Measurements from ENCODE around the gene CABLES2.
A peak's percentile ranks its signal among the peaks of the same experiment; 100 is the strongest.

The CABLES2 gene, protein sequence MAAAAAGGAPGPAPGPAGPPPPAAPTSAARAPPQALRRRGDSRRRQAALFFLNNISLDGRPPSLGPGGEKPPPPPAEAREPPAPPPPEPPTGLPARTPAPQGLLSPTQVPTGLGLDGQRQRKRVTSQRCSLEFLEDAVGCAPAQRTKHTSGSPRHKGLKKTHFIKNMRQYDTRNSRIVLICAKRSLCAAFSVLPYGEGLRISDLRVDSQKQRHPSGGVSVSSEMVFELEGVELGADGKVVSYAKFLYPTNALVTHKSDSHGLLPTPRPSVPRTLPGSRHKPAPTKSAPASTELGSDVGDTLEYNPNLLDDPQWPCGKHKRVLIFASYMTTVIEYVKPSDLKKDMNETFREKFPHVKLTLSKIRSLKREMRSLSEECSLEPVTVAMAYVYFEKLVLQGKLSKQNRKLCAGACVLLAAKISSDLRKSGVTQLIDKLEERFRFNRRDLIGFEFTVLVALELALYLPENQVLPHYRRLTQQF

DNA sequence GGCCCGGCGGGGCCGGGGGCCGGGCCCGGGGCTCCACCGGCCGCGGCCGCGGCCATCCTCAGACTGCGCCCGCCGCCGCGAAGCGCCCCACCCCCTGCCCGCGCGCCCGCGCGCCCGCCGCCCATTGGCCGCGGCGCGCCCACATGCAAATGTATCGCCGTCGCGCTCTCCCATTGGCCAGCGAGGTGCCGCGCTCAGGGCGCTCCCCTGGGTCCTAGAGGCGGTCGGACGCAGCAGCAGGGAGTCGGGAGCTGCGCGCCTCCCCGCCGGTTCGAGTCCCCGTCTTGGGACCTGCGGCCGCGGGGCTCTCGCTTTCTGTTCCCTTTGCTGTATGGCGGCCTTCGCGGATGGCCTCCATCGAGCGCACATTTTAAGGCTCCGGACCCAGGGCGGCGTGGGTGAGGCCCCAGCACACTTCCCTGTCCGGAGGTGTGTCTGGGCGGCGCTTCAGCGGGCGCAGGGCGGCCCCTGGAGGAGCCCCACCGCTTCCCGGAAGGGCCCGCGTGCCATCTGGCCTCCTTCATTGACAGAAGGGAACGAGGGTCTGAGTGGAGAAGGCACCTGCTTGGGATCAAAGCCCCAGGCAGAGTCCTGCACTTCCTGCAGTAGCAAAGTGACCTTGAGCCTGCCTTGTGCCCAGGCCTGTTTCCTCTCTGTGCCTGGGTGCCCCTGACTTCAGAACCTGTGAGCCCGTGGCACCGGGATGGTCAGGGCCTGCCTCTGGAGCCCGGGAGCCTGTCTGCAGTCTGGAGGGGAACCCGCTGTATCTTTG lies at the start of gene CABLES2:
CABLES2 (minus strand) TSS at position 65 of the 772 bp plus-strand sequence; CDS start at position 56, 9 bp downstream.
- peak; percentile 96 for DNase-seq (ENCODE audit: low spot score)

DNA sequence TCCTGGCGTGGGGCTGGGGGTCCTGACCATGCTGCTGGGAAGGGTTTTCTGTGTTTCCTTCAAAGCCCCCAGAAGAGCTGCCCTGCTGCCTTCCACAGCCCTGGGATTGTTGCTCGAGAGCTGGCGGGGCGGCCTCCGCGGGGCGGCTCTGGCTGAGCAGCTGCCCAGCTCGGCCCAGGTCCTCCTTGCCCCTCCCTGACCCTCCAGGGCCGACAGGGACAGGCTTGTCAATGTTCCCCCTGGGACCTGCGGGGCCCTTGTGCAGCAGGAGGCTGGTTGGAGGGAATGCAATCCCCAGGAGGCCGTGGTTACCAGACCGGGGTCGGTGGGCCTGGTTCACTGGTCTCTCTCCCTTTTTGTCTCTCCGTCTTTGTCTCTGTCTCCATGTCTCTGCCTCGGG lies 48.8 kb upstream of the CABLES2 start:
- no peak for DNase-seq (ENCODE audit: low spot score)

DNA sequence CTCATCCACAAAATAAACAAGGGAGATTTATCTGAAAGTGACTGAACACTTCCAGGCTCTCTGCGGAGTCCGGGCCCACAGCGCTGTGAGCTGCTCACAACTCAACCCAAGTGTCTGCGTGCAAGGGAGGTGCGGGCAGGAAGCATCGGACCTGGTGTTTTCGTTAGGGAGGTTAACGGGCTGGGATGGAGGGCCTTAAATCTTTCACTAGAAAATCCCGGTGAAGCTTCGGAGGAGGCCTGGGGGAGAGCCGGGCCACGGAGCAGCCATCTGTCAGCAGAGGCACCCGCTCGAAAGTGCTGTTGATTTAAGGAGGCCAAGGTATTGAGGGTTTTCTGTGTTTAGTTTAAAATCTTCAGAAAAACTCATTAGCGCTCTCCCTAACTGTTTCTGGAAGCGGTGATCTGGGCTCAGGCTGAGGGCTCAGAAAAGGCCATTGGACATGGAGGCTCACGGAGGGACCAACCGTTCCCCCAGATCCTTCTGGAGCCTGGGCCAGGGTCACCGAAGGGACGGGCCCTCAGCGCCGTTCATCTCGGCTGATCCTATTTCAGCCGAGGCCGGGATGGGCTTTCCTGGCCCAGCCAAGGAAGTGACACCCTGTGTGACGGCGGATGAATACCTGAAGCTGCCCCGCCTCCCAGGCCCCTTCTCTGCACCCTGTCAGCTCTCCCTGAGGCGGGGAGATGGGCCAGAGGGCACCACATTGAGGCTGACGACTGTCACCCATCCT lies 48.0 kb upstream of the CABLES2 start:
- no peak for DNase-seq (ENCODE audit: low spot score)

DNA sequence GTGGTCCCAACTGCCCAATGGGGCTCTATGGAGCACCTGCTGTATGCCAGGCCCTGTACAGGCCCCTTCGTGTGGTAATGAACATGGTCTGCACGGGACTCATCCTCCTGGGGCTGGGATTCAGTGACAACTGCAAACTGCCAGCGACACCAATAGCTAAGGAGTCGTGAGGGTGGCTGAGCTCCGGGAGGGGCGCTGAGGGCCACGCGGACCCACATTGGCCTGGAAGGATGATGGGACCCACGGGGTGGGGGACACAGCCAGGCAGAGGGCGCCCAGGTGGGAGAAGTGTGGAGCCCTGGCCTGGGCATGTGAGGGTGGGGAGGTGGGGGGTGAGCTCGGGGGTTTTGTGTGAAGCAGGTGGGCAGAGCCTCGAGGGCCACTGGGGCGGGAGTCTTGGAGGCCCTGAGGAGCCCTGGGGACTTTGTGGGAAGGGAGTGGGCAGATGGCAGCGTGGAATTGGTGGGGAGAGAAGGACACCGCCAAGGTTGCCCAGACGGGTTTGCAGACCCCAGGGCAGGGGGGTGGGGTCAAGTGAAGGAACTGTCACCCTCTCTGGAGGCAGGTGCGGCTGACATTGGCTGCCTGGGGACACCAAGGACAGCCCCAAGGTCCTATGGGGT lies 46.2 kb upstream of the CABLES2 start:
- DNase-seq (ENCODE audit: low spot score) = no peak

DNA sequence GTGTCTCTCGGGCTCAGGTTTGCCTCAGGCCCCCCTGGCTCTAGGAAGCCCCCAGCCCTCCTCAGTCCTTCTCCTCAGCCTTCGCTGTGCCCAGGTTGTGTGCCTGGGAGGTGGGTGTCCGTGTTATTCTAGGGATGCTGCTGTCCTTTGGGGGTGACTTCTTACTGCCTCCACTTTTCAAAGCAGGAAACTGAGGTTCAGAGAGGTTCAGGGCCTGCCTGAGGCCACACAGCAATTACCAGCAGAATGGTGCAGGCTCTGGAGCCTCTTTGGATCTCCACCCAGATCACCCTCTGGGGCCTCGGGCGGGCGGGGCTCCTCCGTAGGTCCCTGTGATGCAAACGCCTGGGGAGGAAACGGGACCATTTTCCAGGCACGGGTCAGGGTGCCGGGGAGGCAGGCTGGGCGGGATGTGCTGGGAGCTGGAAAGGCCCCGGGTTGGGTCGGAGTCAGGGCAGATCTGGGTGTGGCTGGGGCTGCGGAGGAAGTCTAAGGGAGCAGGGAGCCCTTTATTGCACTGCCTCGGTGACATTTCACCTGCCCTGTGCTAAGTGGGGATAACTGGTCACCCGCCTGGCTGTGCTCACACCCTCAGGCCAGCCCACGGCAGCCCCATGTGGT lies 45.5 kb upstream of the CABLES2 start:
- no peak for DNase-seq (ENCODE audit: low spot score)

DNA sequence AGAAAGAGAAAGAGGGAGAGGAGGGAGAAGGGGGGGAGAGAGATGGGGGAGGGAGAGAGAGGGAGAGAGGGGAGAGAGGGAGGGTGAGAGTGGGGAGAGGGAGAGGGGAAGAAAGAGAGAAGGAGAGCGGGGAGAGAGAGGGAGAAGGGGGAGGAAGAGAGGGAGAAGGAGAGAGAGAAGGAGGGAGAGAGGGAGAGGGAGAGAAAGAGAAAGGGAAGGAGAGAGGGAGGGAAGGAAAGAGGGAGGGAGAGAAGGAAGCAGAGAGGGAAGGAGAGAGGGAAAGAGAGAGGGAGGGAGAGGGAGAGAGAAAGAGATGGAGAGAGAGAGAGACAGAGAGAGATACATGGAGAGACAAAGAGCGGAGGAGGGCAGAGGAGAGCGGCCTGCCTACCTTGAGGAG lies 44.9 kb upstream of the CABLES2 start:
- DNase-seq (ENCODE audit: low spot score) = no peak

DNA sequence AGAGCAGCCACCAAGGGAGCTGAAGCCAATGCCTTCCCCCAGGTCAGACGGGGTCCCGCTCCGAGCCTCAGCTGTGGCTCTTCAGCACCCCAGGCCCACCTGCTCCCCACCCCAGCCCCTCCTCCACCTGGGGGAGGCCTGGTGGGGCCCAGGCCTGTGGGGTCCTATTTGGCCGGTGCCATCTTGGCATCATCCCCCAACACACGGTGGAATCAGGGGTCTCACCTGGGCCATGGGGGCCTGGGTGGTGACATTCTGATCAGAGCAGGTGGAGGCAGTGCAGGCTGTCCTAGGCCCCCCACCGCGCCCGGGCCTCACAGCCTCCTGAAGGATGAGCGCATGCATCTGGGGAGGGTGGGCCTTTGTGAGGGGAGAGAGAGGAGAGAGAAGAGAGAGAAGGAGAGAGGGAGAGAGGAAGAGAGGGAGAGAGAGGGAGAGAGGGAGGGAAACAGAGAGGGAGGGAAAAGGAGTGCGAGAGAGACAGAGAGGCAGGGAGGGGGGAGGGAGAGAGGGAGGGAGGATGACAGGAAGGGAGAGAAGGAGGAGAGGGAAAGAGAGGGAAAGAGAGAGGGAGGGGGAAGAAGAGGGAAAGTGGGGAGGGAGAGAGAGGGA lies 44.2 kb upstream of the CABLES2 start:
- DNase-seq (ENCODE audit: low spot score) = no peak

DNA sequence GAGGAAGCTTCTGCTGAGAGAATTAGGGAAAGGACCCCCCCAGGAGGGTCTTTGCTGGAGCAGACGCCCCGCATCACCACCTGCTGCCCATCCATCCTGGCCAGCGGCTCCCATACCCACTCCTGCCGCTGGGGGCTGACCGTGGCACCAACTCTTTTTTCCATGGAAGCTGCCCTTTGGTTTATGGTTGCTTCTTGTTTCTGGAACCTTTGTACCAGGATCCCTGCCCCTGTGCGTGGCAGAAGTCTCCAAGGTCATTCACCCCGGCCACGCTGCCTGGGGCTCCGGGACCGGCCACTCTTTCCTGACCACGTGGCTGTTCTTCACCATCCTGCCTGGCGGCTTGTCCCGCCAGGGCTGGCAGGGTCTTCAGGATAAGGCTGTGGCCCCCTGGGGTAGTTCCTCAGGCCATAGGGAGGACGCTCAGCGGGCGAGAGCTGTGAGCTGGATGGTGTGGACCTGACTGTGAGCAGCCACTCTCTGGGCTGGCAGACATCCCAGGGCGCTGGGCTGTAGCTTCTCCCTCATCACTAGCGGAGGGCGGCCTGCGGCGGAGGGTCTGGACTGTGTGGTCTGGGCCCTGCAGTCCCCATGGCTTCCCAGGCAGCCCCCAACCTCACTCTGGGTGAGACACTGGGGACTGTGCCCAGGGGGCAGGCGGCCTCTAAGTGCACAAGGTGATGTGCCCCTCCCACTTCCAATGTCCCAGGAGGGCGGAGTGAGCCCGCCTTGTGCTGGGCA lies 43.0 kb upstream of the CABLES2 start:
- no peak for DNase-seq (ENCODE audit: low spot score)

DNA sequence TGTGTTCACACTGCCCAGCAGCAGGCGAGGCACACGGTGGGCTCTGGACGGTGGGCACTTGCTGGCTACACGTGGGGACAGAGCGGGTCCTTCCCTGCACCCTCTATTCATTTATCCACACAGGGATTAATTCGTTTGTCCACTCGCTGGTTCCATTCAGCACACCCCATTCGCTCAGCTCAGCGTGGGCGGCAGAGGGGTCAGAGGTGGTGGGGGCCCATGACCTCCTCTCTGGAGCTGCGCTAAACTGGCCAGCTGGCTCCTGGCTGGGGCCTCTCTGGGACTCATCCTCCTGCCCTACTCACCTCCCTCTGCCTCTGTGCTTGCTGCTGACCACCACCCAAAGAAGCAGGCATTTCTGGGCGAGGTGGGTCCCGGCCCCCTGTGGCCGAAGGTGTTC lies 41.7 kb upstream of the CABLES2 start:
- no peak for DNase-seq (ENCODE audit: low spot score)

DNA sequence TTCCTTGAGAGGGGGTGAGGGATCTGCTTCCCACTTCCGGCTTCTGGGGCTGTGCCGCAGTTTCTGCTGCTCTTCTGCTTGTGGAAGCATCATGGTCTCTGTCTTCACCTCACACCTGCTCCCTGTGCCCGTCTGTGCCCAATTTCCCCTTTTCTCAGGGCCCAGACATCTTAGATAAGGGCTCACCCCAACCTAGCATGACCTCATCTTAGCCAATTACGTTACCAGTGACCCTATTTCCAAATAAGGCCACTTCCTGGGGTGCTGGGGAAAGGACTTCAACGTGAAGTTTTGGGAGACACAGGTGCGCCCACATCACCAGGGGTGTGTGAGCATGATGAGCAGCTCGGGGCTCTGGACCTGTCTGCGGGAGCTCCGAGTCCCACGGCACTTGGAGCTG lies 41.0 kb upstream of the CABLES2 start:
- DNase-seq (ENCODE audit: low spot score) = no peak

DNA sequence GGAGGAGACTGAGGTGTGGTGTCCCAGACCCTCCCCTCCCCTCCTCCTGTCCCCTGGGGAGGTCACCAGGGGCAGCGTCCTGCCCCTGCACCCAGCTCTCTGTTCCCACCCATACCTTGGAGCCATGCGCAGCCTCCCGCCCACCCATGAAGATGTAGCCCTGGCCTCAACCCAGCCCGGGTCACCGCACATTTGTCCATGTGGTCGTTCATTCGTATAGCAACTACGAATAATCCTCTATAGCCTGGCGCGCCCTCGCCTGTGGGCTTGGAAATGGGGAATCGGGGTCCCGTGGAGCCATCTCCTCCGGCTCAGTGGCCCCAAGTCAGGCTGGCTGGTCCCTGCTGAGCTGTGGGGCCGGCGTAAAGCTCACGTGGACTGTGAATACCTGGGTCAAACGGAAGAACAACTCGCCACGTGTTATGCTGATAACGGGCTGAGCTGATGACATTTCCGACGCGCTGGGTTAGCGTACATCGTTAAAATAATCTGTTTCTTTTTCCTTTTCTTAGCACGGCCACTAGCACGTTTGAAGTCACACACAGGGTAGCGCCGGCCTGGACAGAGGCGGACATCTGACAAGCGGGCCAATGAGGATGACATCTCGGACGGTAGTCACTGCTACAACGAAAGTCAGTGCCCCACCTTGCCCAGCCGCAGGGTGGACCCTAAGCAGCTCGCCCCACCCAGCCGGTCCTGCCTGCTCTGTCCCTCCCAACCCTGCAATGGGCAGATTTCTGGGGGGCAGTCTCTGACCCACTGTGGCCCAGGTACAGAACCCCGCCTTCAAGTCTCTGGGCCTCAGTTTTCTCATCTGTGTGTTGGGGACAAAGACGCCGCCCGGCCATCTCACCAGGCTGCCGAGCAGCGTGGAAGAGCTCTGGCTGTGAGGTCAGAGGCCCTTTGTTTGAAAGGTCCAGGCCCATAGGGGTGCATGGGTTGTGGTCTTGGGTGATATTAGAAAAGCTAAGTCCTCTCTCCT lies 40.1 kb upstream of the CABLES2 start:
- DNase-seq (ENCODE audit: low spot score) = no peak

DNA sequence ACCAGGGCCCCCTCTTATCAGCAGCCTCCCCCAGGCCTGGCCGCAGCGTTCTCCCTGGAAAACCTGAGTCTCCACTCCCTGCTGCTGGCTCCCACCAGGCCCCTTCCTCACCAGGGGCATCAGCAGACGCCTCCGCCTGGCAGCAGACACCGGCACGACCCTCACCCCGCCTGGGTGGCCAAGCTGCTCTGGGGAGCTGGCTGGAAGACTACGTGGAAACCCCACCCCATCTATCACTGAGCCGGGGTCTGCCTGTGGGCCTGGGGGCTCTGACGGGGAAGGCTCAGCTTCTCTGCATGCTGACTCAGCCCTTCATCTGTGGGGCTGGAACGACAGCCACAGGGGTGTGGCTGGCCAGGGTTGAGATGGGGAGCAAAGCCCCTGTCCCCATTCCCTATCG lies 39.4 kb upstream of the CABLES2 start:
- no peak for DNase-seq (ENCODE audit: low spot score)

DNA sequence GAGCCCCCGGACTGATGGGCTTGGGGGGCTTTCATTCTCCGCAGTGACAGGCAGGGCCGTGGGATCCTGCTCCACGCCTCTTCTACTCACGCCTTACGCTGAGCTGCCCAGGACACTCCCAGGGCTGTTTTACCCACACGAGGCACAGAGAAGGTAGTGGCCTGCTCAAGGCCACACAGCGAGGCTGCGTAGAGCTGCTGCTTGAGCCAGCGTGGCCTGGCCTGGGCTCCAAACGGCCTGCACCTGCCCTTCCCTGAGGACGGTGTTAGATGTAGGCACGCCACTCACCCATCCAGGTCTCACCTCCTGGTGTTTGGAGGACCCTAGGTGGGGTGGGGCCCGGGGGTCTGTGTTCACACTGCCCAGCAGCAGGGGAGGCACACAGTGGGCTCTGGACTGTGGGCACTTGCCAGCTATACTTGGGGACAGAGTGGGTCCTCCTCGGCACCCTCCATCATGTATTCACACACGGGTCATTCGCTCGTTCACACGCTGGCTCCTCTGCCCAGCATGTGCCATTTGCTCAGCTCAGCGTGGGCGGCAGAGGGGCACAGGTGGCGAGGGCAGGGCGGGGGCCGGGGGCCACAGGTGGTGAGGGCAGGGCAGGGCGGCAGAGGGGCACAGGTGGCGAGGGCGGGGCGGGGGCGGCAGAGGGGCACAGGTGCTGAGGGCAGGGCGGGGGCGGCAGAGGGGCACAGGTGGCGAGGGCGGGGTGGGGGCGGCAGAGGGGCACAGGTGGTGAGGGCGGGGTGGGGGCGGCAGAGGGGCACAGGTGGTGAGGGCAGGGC lies 38.7 kb upstream of the CABLES2 start:
- no peak for DNase-seq (ENCODE audit: low spot score)

DNA sequence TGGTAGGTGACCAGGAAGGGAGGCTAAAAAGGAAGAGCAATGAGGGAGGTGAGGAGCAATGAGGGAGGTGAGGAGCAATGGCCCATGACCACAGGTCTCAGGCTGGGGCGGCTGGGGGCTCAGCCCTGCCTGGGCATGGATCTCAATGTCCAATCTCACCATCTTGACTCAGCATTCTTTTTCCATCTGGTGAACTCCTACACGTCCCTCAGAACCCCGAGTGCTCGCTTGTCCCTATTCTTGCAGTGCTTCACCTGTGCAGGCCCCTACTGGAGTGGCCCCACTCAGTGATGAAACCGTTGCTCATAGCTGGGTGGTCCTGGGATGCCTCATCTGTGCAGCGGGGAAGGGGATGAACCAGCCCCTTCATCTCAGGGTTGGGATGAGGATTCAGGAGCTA lies 37.2 kb upstream of the CABLES2 start:
- no peak for DNase-seq (ENCODE audit: low spot score)

DNA sequence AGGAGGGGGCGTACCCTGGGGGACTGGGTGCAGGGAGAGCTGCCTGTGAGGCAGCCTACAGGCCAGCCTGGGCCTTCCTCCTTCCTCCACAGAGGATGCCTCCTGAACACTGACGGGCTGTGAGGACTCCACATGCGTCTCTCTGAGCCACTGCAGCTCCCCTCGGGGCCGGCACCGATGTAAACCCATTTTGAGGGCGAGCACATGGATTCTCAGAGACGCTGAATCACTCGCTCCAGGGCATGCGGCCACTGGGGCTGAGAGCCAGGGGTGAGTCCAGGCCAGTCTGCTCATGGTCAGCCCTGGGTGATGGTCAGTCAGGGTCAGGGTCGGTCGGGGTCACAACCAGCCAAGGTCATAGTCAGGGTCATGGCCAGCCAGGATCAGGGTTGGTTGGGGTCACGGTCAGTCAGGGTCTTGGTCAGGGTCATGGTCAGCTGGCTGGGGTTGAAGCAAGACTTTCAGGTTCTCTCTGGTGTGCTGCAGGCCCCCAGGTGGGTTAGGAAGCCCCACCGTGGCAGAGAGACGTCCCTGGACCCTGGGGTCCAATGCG lies 35.0 kb upstream of the CABLES2 start:
- no peak for DNase-seq (ENCODE audit: low spot score)

DNA sequence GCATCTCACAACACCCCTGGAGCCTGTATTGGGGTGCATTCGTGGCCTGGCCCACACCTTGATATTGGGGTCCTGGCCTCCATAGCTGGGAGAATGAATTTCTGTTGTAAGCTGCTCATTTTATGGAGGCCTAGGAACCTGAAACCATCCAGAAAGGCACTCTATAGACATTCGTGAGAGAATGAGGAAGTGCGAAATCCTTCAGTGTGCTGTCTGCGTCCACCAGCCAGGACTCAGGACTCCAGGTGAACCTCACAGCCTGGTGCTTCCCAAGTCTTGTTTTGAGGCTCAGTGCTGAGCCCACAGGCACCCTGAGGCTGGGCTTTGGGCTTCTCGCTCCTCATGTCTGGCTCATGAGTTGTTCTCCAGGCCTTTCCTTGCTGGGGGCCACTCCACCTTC lies 32.1 kb upstream of the CABLES2 start:
- DNase-seq (ENCODE audit: low spot score) = no peak

DNA sequence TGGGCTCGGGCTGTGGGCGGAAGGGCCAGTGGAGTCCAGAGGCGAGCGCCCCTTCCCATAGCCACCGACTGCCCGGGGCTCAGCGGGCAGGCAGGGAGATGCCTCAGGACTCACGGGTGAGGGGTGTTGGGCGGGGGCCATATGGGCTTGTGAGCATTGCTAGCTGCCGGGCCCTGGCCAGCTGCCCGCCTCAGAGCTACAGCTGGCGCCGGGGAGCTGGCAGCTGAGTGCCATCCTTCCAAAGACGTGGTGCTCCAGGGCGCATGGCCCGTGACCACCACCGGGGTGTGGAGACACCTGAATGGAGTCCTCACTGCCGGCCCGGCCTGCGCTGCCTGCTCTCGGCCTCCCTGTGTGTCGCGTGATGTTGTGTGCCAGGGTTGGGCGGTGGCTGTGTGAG lies 30.8 kb upstream of the CABLES2 start:
- no peak for DNase-seq (ENCODE audit: low spot score)

DNA sequence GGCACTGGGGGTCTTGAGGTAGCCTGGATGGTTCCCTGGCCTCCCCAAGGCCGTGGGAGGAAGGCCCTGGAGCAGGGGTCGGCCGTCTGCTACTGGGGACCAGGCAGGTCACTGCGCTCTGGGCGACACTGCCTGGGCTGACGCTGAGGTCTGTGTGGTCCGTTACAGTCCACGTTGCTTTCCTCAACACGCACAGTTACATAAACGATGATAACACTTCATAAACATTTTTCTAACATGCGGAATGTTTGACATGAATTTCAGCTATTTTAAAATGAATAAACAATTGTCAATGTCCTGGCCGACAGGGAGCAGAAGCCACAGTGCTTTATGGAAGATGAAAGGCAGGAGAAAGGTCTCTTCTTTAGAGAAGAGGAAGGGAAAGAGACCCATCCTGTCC lies 30.4 kb upstream of the CABLES2 start:
- no peak for DNase-seq (ENCODE audit: low spot score)
